Activated naive CD8-positive, alpha-beta T cell treated with anti-CD3 and anti-CD28 coated beads, Interleukin-2, amount 50 U/mL, for 24 hours (primary cell): ENCODE data around the gene RET.

Experiments
- ATAC-seq: fragments of 150-1000 bp; cut with Tn5 transposase; one replicate; pipeline ENCODE4 v1.10.0; 2021
- DNase-seq: peaks from one replicate; pipeline ENCODE4 v3.0.0; 2021
- H3K27ac Mint-ChIP-seq: one replicate; pipeline ENCODE4 v1.8.0; 2021; ENCODE audit warnings: mild to moderate bottlenecking, mixed read lengths
- H3K27me3 Mint-ChIP-seq: one replicate; pipeline ENCODE4 v1.8.0; 2021; ENCODE audit warnings: mixed read lengths
- H3K36me3 Mint-ChIP-seq: one replicate; pipeline ENCODE4 v1.8.0; 2021; ENCODE audit warnings: low read depth, mixed read lengths
- H3K4me1 Mint-ChIP-seq: one replicate; pipeline ENCODE4 v1.8.0; 2021; ENCODE audit warnings: mixed read lengths
- H3K4me3 Mint-ChIP-seq: one replicate; pipeline ENCODE4 v1.8.0; 2021; ENCODE audit warnings: mild to moderate bottlenecking, moderate library complexity, mixed read lengths
- H3K9me3 Mint-ChIP-seq: one replicate; pipeline ENCODE4 v1.8.0; 2021; ENCODE audit warnings: mixed read lengths

RET gene

DNA sequence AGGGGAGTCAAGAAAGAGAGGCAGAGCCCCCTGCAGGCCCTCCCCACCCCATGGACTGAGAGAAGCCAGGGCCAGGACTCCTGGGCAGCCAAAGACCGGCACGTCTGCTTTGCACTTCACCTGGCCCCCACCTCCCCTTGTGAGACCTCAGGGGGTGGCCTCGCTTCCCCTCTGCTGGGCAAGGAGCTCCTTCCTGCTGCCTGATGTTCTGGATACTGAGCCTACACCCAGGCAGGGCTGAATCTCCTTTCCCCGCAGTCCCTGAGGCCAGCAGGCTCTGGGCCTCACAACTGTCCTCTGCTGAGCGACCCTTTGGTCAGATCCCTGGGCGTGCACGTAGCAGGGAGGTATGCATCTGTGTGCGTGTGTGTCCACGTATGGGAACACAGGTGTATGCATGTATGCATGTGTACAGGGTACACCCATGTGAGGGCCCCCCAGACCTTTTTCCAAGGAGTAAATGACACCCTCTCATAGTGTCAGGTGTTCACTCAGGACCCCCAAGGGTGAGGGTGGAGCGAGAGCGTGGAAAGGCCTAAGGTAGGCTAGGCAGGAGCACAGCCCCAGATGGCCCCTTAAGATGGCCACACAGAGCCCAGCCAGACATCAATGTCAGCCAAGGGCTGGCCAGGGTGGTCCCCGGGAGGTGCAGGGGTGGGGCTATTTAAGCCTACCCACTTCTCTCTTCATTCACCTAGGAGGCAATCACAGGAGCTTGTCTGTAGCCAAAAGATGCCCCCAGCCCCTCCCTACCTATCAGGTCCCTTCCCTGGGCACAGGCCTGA, 1.9 kb upstream of the RET start:
- no peaks in the 10 kb centered on the region for H3K4me1 Mint-ChIP-seq
- ATAC-seq (no peak), DNase-seq (no peak)
- H3K27me3 Mint-ChIP-seq: peaks cover 32% of the 10 kb centered on the region
- no peak overlapping the region for H3K27ac Mint-ChIP-seq
- no peak overlapping the region for H3K4me3 Mint-ChIP-seq
- H3K36me3 Mint-ChIP-seq: no peaks in the 10 kb centered on the region
- H3K9me3 Mint-ChIP-seq: no peaks in the 10 kb centered on the region

DNA sequence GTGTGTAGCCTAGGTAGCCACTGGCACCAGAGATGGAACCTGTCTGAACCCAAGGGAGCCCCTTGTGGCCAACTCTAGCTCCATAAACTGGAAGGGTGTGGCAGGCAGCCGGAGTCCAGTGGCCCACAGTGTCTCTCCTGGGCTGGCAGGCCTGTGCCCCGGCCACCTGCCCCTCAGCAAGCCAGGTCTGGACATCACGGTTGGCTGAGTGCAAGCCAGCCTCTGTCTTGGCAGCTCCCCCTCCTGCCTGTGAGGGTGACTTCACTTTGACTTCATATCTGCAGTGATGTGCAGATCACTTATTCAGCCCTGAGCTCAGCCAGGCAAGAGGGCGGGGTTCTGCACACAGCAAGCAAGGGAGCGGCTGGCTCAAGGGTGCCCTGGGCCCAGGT, 1.3 kb upstream of the RET start:
- Mint-ChIP-seq H3K4me3 (no peak overlapping the region), H3K36me3 (no peaks in the 10 kb centered on the region), H3K27me3 (peaks cover 32% of the 10 kb centered on the region), H3K9me3 (no peaks in the 10 kb centered on the region), H3K27ac (no peak overlapping the region), H3K4me1 (no peaks in the 10 kb centered on the region)
- ATAC-seq (no peak), DNase-seq (no peak)

DNA sequence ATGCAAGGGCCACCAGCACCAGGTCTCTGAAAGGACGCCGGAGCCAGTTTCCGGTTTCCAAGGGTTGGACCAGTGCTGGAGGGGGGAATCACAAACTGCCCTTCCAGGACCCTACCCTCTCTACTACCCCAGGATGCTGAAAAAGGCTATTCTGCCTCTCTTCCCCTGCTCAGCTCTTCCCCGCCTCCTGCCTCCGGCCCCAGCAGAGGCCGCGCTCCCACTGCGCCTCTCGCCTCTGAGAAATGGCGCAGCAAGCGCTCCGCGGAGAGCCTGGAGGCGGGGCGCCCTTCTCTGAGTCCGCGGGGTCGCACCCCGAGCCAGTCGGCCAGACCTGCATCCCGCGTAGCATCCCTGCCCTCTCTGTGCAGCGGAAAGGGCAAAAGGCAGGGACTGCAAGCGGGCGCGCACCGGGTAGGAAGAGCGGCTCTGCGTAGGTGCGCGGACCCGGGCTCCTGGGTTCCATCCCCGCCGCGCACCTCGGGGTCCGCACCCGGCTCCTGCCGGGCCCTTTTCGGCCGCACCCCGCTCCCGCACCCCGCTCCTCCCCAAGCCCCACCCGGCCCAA, 476 bp upstream of the RET start:
- Mint-ChIP-seq H3K4me1 (no peaks in the 10 kb centered on the region), H3K4me3 (no peak overlapping the region), H3K27me3 (peaks cover 32% of the 10 kb centered on the region), H3K27ac (no peak overlapping the region), H3K9me3 (no peaks in the 10 kb centered on the region), H3K36me3 (no peaks in the 10 kb centered on the region)
- ATAC-seq: no peak
- no peak for DNase-seq

DNA sequence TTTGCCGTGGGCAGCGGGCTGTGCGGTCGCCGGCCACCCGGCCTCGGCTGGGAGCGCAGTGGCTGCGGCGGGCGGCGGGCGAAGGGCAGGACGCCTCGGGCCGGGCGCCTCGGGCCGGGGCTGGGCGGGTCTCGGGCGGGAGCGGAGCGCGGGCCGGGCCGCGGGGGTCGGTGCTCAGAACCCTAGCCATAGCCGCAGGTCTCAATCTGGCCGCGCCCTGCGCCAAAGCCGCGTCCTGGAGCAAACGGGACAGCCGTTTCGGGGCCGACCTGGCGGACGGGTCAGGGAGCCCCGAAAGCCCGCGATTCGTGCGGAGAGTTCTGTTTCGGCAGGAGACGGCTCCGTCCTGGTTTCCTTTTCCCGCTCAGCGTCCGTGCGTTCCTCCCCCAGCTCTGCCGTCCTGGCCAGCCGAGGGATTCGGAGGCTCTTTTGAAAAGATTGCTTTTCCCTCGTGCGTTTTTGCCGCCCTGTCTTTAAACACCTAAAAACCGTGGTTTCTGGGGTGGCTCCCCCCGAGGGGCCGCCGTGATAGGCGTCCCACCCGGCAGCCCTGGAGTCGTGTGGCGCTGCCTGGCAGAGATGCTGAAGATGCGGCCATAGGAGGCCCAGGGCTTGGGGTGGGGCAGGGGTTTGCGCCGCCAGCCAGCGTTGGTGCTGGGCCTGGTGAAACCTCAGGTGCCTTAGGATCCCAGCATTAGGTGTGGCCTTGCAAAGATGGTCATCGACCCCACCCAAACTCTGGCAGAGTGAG, 727 bp downstream of the RET start:
- no peaks in the 10 kb centered on the region for H3K9me3 Mint-ChIP-seq
- no peak overlapping the region for H3K27ac Mint-ChIP-seq
- H3K27me3 Mint-ChIP-seq: peaks cover 32% of the 10 kb centered on the region
- H3K4me1 Mint-ChIP-seq: no peaks in the 10 kb centered on the region
- H3K36me3 Mint-ChIP-seq: no peaks in the 10 kb centered on the region
- ATAC-seq: no peak
- H3K4me3 Mint-ChIP-seq: peak overlapping the region; percentile 43
- DNase-seq: no peak

DNA sequence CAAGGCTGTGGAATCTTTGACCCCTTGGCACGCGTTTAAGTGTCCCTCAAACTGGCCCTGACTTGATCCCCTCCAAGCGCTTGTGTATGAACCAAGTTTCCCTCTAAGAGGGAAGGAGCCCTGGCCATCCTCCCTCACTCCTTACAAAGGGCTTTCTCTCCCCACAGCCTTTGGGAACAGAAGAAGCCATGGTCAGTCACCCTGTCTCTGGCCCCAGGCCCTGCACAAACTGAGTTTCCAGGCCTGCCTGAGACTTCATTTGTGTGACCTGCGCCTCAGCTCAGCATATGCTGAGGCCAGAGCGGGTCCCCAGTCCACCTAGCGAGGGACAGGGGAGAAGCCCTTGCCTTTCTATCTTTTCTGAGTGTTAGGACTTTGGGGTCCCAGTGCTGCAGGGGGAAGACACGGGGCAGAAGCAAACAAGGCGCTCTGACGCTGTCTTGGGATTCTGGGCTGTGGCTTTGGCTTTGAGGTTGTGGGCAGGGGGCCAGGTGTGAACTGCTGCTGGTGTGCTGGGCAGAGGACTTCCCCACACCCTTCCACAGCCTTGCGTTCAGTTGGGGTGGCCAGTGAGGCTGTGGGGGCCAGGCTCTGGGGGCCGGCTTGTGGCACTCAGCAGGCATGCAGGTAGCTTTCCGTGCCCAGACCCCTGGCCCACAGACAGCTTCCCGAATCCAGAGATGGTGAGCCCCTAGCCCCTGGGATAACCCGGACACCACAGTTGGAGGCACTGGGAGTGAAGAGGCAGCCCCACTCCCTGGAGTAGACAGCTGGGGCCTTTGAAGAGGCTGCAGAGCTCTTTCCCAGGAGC, 1.5 kb downstream of the RET start:
- H3K4me1 Mint-ChIP-seq: no peaks in the 10 kb centered on the region
- DNase-seq (no peak), ATAC-seq (no peak)
- H3K4me3 Mint-ChIP-seq: no peak overlapping the region
- H3K9me3 Mint-ChIP-seq: no peaks in the 10 kb centered on the region
- peaks cover 32% of the 10 kb centered on the region for H3K27me3 Mint-ChIP-seq
- H3K36me3 Mint-ChIP-seq: no peaks in the 10 kb centered on the region
- no peak overlapping the region for H3K27ac Mint-ChIP-seq

DNA sequence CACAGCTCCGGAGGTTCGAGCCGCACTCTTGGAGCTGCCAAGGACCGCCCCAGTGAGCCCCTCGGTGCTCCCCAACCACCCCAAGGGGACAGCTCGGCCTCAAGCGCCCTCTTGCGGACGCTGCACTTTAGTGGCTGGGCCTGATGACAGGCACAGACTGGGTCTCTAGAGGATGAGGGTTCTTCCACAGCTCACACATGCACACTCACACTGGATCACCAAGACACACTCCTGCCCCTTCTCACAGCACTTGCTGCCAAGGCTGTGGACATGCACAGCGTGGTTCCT, 2.1 kb downstream of the RET start:
- Mint-ChIP-seq H3K4me3 (no peak overlapping the region), H3K27ac (no peak overlapping the region), H3K9me3 (no peaks in the 10 kb centered on the region), H3K4me1 (no peaks in the 10 kb centered on the region), H3K36me3 (no peaks in the 10 kb centered on the region), H3K27me3 (peaks cover 32% of the 10 kb centered on the region)
- ATAC-seq: no peak
- peak; percentile 25 for DNase-seq

DNA sequence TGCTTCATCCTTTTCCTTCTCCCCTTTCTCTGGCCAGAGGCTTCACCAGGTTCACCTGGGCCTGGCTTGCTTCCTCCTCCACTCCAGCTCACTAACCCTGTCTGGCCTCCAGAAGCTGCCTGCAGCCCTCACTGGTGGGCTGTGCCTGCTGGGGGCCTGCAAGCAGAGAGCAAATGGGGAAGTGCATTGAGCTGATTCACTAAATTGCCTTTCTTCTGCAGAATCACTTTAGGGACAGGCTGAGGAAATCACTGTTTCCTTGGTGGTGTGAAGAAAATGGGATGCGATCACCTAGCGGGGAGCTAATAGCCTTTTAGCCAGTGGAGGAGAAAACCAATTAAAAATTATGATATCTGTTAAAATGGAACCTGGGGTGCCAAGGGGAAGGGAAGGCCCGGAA, 3.0 kb downstream of the RET start:
- H3K4me3 Mint-ChIP-seq: no peak overlapping the region
- no peaks in the 10 kb centered on the region for H3K36me3 Mint-ChIP-seq
- no peak for ATAC-seq
- H3K9me3 Mint-ChIP-seq: no peaks in the 10 kb centered on the region
- no peak for DNase-seq
- peaks cover 32% of the 10 kb centered on the region for H3K27me3 Mint-ChIP-seq
- no peaks in the 10 kb centered on the region for H3K4me1 Mint-ChIP-seq
- H3K27ac Mint-ChIP-seq: no peak overlapping the region

DNA sequence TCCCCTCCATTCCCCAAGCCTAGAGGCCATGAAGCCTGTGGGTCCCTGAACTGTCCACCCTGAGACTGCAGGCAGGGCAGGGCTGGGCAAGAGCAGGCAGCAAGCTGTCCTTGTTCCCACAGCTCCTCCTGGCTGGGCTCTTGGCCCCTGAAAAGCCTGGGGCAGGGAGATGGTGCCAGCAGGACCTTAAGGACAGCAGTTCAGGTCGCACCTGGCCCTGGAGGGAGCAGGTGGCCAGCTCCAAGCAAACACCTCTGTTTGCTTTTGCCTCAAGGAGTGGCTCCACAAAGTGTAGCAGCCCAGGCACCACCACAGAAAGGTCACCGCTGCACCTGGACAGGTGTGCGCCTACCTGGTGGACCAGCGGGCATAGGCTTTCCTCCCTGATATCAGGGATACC, 5.2 kb downstream of the RET start:
- Mint-ChIP-seq H3K27me3 (peaks cover 19% of the 10 kb centered on the region), H3K4me3 (no peak overlapping the region), H3K27ac (no peak overlapping the region), H3K9me3 (no peaks in the 10 kb centered on the region), H3K36me3 (no peaks in the 10 kb centered on the region), H3K4me1 (no peaks in the 10 kb centered on the region)
- no peak for ATAC-seq
- no peak for DNase-seq

DNA sequence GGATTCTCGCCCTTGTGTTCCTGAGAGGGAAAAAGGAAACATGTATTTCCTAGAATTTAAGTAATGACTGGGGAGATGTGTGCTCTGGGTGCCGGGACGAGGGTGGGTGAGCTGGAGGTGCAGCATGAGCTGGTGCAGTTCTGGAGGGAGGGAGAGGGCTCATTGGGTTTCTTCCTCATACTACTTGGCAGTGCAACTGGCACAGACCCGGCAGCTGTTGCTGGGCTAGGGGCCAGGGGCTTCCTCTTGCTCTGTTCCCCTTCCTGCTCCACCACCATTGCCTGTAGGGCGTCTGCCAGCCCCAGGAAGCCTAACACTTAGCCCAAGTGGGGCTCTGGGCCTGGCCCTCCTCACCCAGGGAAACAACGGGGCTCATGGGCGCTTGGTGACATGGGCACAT, 5.9 kb downstream of the RET start:
- H3K36me3 Mint-ChIP-seq: no peaks in the 10 kb centered on the region
- H3K4me1 Mint-ChIP-seq: no peaks in the 10 kb centered on the region
- H3K4me3 Mint-ChIP-seq: no peak overlapping the region
- ATAC-seq: no peak
- H3K27ac Mint-ChIP-seq: no peak overlapping the region
- no peaks in the 10 kb centered on the region for H3K9me3 Mint-ChIP-seq
- peaks cover 15% of the 10 kb centered on the region for H3K27me3 Mint-ChIP-seq
- DNase-seq: no peak

DNA sequence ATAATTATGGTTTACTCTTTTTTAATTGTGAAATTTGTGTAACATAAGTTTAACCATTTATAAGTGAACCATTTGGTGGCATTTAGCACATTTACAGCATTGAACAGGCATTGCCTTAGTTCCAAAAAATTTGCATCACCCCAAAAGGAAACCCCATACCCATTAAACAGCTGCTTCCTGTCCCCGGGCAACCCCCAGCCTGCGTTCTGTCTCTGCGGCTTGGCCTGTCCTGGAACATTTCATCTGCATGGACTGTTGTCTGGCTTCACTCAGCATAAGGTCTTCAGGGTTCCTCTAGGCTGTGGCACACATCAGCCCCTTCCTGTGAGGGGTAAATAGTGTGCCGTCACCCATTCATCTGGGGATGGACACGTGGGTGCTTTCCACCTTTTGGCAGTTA, 6.9 kb downstream of the RET start:
- Mint-ChIP-seq H3K9me3 (no peaks in the 10 kb centered on the region), H3K27me3 (peaks cover 10% of the 10 kb centered on the region), H3K27ac (no peak overlapping the region), H3K4me3 (no peak overlapping the region), H3K4me1 (no peaks in the 10 kb centered on the region), H3K36me3 (no peaks in the 10 kb centered on the region)
- ATAC-seq: no peak
- no peak for DNase-seq

DNA sequence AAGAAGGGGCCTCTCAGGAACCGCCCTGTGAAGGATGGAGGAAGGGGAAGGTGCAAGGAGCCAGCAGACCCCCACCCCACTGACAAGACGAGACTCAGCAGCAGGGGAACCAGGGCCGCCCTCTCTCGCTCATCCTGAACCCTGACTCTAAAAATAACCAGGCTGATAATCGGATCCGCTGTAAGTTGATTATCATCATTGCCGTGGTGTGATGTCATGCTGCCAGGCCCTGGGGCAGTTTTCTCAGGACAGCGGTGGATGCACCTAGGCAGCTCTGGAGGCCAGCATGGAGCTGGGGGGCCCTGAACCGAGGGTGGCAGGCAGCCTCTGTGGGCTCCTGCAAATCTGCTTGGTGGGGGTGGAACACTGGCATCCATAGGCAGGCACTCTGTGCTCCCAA, 7.9 kb downstream of the RET start:
- no peak for DNase-seq
- no peak for ATAC-seq
- H3K4me3 Mint-ChIP-seq: no peak overlapping the region
- H3K27ac Mint-ChIP-seq: no peak overlapping the region
- H3K27me3 Mint-ChIP-seq: peaks cover 4% of the 10 kb centered on the region
- H3K36me3 Mint-ChIP-seq: no peaks in the 10 kb centered on the region
- H3K9me3 Mint-ChIP-seq: no peaks in the 10 kb centered on the region
- H3K4me1 Mint-ChIP-seq: no peaks in the 10 kb centered on the region

DNA sequence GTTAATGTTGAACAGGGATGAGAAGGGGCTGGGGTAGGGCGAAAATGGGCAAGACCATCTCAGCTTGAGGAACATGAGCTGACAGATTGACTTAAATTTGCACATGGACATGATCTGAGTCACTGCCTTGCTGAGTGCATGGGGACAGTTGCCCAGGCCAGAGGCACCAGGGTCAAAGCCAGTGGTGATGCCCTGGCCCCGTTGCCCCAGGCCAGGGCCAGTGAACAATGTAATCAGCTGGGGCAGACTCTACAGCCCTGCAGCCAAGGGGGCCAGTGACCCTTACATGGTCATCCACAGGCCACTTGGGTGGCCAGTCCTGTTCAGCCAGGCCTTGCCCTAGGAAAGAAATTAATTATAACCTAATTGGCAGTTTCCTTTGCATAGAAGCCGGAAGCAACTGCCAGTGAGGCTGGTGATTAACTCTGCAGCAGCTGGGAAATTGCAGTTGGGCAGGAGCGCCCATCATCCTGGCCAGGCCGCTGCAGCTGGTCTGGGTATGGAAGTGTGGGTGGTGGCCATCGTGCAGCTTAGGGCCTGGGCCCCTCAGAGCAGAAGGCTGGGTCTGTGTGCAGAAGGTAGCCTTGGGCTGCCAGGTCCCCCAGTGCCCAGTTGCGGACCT, 9.6 kb downstream of the RET start:
- H3K4me1 Mint-ChIP-seq: no peaks in the 10 kb centered on the region
- DNase-seq (no peak), ATAC-seq (no peak)
- H3K27me3 Mint-ChIP-seq: peaks cover 6% of the 10 kb centered on the region
- H3K9me3 Mint-ChIP-seq: no peaks in the 10 kb centered on the region
- no peaks in the 10 kb centered on the region for H3K36me3 Mint-ChIP-seq
- H3K4me3 Mint-ChIP-seq: no peak overlapping the region
- no peak overlapping the region for H3K27ac Mint-ChIP-seq

DNA sequence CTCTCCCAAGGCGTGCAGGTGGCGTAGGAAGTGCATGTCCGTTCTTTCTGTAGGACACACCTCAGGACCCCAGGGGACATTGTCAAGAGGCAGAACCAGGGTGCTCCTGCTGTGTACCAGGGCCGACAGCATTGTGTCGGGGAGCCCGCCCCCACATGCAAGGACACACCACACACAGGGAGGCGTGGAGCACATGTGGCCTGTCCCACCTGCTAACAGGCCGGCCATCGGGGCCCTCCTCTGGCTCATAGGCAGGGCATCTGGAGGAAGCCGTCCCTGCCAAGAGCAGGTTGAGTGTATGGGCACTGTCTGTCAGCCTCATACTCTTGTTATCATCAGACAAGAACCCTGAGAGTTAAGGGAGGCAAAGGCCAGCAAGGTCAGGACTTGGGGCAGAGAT, 12.7 kb downstream of the RET start:
- no peaks in the 10 kb centered on the region for H3K4me1 Mint-ChIP-seq
- no peak overlapping the region for H3K4me3 Mint-ChIP-seq
- H3K27me3 Mint-ChIP-seq: peaks cover 10% of the 10 kb centered on the region
- H3K27ac Mint-ChIP-seq: no peak overlapping the region
- no peaks in the 10 kb centered on the region for H3K36me3 Mint-ChIP-seq
- DNase-seq (no peak), ATAC-seq (no peak)
- H3K9me3 Mint-ChIP-seq: no peaks in the 10 kb centered on the region

DNA sequence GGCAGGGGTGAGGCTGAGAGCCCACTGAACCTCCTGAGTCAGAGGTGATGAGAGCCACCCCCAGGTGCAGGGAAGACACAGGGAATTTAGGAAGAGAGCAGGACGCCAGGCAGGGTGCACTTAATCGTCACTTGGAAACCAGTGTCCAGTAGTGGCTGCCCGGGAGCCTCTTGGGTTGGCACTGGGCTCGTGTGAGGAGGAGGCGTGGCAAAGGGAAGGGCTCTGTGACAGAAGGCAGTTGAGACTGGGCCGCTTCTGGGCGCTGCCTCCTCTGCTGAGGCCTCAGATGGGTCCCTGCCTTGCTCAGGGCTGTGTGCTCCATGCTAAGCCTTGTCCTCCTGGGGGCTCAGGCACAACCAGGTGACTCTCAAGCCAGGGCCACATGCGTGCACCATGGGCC, 13.3 kb downstream of the RET start:
- H3K4me3 Mint-ChIP-seq: no peak overlapping the region
- no peak for ATAC-seq

More for the DNA sequence above, 13.3 kb downstream of the RET start:
- DNase-seq: no peak
- Mint-ChIP-seq H3K9me3 (no peaks in the 10 kb centered on the region), H3K36me3 (no peaks in the 10 kb centered on the region), H3K27ac (no peak overlapping the region), H3K27me3 (peaks cover 10% of the 10 kb centered on the region), H3K4me1 (no peaks in the 10 kb centered on the region)
